ENCODE measurements around the gene WASF3. TPM values are rescaled to one million over a fixed set of nuclear protein-coding genes. Genes with fewer than 3 reads are reported as not detected.

The WASF3 gene
- total and polyA plus RNA-seq, 2 experiments from 2014 or later: 9.9 to 20.7 TPM

DNA sequence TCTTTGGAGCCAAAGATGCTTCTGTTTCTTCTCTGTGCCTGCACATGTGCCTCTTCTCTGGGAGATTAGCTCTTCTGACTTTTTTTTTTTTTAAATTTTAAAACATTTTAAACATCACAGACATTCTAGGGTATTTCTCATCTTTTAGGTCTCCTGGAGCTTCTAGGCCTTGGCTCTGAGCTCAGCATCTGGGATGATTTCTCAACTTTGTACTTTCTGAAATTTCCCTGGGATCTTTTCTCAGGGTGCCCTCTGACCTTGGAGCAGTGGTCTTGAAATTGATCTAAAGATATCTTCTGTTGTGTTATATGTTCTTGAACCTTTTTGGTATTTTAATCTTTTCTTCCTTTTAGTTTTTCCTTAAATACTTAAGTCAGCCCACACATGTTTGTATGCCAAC is 6.2 kb downstream of the WASF3 start:
- Histone ChIP-seq H4K20me1 (replicated peaks; ENCODE audit: insufficient read depth) (peaks cover 24% of the 10 kb centered on the region), H3K4me3 (no peak overlapping the region), H3F3A (replicated peaks; ENCODE audit: low read depth) (no peaks in the 10 kb centered on the region), H3K4me2 (no peak overlapping the region), H3K4me1 (ENCODE audit: insufficient read depth) (peaks cover 21% of the 10 kb centered on the region), H3K27ac (ENCODE audit: low read depth) (no peak overlapping the region), H3K79me2 (replicated peaks; ENCODE audit: insufficient read depth) (peaks cover 78% of the 10 kb centered on the region), H3K36me3 (ENCODE audit: insufficient read depth) (no peaks in the 10 kb centered on the region), H2AFZ (no peak overlapping the region), H3K27me3 (ENCODE audit: insufficient read depth) (peaks cover 19% of the 10 kb centered on the region), H3K9me2 (ENCODE audit: insufficient read depth) (no peaks in the 10 kb centered on the region)
- Mint-ChIP-seq H3K27ac (no peak overlapping the region), H3K27me3 (ENCODE audit: insufficient read depth, low read depth, poor library complexity) (peaks cover 9% of the 10 kb centered on the region), H3K9me3 (no peaks in the 10 kb centered on the region; the same call in 2 of the 3 replicates), H3K4me3 (no peak overlapping the region), H3K36me3 (ENCODE audit: low read depth) (no peaks in the 10 kb centered on the region), H3K4me1 (peaks cover 19% of the 10 kb centered on the region)
- ATAC-seq (no peak), DNase-seq (ENCODE audit: low spot score) (no peak)
- TF ChIP-seq EZH2phosphoT487 (IDR thresholded peaks at IDR 0.05; ENCODE audit: unreplicated experiment) (no peak), CREB1 (CRISPR knock-in tag; IDR thresholded peaks at IDR 0.05; ENCODE audit: low read depth) (no peak), POLR2AphosphoS5 (IDR thresholded peaks at IDR 0.05; ENCODE audit: low read depth) (no peak), STAT1 (IDR thresholded peaks at IDR 0.05; ENCODE audit: unreplicated experiment) (no peak), ZNF114 (CRISPR knock-in tag; IDR thresholded peaks at IDR 0.05) (no peak), JUNB (IDR thresholded peaks at IDR 0.05; ENCODE audit: unreplicated experiment) (no peak), NANOG (IDR thresholded peaks at IDR 0.05; ENCODE audit: borderline replicate concordance) (no peak), ZNF331 (CRISPR knock-in tag; IDR thresholded peaks at IDR 0.05; ENCODE audit: low read depth) (no peak), EZH2 (IDR thresholded peaks at IDR 0.05; ENCODE audit: low read depth, unreplicated experiment) (no peak), REST (IDR thresholded peaks at IDR 0.05; ENCODE audit: unreplicated experiment) (no peak)
- TF ChIP-seq, protein P1, sequence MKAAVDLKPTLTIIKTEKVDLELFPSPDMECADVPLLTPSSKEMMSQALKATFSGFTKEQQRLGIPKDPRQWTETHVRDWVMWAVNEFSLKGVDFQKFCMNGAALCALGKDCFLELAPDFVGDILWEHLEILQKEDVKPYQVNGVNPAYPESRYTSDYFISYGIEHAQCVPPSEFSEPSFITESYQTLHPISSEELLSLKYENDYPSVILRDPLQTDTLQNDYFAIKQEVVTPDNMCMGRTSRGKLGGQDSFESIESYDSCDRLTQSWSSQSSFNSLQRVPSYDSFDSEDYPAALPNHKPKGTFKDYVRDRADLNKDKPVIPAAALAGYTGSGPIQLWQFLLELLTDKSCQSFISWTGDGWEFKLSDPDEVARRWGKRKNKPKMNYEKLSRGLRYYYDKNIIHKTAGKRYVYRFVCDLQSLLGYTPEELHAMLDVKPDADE (IDR thresholded peaks at IDR 0.05): no peak
- TF ChIP-seq, protein P2, sequence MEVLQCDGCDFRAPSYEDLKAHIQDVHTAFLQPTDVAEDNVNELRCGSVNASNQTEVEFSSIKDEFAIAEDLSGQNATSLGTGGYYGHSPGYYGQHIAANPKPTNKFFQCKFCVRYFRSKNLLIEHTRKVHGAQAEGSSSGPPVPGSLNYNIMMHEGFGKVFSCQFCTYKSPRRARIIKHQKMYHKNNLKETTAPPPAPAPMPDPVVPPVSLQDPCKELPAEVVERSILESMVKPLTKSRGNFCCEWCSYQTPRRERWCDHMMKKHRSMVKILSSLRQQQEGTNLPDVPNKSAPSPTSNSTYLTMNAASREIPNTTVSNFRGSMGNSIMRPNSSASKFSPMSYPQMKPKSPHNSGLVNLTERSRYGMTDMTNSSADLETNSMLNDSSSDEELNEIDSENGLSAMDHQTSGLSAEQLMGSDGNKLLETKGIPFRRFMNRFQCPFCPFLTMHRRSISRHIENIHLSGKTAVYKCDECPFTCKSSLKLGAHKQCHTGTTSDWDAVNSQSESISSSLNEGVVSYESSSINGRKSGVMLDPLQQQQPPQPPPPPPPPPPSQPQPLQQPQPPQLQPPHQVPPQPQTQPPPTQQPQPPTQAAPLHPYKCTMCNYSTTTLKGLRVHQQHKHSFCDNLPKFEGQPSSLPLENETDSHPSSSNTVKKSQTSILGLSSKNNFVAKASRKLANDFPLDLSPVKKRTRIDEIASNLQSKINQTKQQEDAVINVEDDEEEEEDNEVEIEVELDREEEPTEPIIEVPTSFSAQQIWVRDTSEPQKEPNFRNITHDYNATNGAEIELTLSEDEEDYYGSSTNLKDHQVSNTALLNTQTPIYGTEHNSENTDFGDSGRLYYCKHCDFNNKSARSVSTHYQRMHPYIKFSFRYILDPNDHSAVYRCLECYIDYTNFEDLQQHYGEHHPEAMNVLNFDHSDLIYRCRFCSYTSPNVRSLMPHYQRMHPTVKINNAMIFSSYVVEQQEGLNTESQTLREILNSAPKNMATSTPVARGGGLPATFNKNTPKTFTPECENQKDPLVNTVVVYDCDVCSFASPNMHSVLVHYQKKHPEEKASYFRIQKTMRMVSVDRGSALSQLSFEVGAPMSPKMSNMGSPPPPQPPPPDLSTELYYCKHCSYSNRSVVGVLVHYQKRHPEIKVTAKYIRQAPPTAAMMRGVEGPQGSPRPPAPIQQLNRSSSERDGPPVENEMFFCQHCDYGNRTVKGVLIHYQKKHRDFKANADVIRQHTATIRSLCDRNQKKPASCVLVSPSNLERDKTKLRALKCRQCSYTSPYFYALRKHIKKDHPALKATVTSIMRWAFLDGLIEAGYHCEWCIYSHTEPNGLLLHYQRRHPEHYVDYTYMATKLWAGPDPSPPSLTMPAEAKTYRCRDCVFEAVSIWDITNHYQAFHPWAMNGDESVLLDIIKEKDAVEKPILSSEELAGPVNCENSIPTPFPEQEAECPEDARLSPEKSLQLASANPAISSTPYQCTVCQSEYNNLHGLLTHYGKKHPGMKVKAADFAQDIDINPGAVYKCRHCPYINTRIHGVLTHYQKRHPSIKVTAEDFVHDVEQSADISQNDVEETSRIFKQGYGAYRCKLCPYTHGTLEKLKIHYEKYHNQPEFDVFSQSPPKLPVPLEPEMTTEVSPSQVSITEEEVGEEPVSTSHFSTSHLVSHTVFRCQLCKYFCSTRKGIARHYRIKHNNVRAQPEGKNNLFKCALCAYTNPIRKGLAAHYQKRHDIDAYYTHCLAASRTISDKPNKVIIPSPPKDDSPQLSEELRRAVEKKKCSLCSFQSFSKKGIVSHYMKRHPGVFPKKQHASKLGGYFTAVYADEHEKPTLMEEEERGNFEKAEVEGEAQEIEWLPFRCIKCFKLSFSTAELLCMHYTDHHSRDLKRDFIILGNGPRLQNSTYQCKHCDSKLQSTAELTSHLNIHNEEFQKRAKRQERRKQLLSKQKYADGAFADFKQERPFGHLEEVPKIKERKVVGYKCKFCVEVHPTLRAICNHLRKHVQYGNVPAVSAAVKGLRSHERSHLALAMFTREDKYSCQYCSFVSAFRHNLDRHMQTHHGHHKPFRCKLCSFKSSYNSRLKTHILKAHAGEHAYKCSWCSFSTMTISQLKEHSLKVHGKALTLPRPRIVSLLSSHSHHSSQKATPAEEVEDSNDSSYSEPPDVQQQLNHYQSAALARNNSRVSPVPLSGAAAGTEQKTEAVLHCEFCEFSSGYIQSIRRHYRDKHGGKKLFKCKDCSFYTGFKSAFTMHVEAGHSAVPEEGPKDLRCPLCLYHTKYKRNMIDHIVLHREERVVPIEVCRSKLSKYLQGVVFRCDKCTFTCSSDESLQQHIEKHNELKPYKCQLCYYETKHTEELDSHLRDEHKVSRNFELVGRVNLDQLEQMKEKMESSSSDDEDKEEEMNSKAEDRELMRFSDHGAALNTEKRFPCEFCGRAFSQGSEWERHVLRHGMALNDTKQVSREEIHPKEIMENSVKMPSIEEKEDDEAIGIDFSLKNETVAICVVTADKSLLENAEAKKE (CRISPR knock-in tag; IDR thresholded peaks at IDR 0.05): no peak

Measured in GM23338 (cell line).